HepG2 (cell line): Measurements from ENCODE around the gene MTA2. TPM values are rescaled to one million over a fixed set of nuclear protein-coding genes. Genes with fewer than 3 reads are reported as not detected.
A peak's percentile ranks its signal among the peaks of the same experiment; 100 is the strongest.

Source experiments
- ARHGAP35 ChIP-seq: sonication (generic); formaldehyde crosslinking; IDR thresholded peaks from 2 replicates; pipeline ENCODE4 v1.9.0; 2022; ENCODE audit warnings: mild to moderate bottlenecking, inconsistent platforms, moderate library complexity, missing genetic modification reagents, borderline replicate concordance
- CREB3 ChIP-seq: sonication (generic); formaldehyde crosslinking; IDR thresholded peaks from 2 replicates; pipeline ENCODE4 v1.5.0; 2020; ENCODE audit warnings: missing genetic modification reagents
- HOXA9 ChIP-seq: sonication (generic); formaldehyde crosslinking; IDR thresholded peaks from 2 replicates; pipeline ENCODE4 v1.8.1; 2022; ENCODE audit warnings: missing genetic modification reagents, mild to moderate bottlenecking, moderate library complexity, borderline replicate concordance
- KAT8 ChIP-seq: IDR thresholded peaks from 2 replicates; pipeline ENCODE4 v1.6.1; 2016; ENCODE audit warnings: missing genetic modification reagents, missing compliant biosample characterization
- MXI1 ChIP-seq: IDR thresholded peaks from 3 replicates; pipeline ENCODE4 v1.6.1; 2012; ENCODE audit warnings: low read depth, low read length, inconsistent platforms, borderline replicate concordance
- SMYD3 ChIP-seq: sonication (generic); formaldehyde crosslinking; IDR thresholded peaks from 2 replicates; pipeline ENCODE4 v1.8.1; 2023; ENCODE audit warnings: mild to moderate bottlenecking, missing genetic modification reagents
- THAP11 ChIP-seq: IDR thresholded peaks from 2 replicates; pipeline ENCODE4 v1.6.1; 2016; ENCODE audit warnings: missing biosample characterization, missing genetic modification reagents
- ZHX2 ChIP-seq, 2 experiments: sonication (generic) in 1 of 2; formaldehyde crosslinking in 1 of 2; IDR thresholded peaks; 2 replicates each; pipeline versions ENCODE4 v1.6.1 to v1.9.0; 2014 to 2022; ENCODE audit warnings: antibody characterized with exemption in 1 of 2, borderline replicate concordance in 1 of 2, inconsistent platforms in 1 of 2, low read depth in 1 of 2, missing genetic modification reagents in 1 of 2
- ZNF501 ChIP-seq: sonication (generic); formaldehyde crosslinking; IDR thresholded peaks from 2 replicates; pipeline ENCODE4 v1.5.1; 2020; ENCODE audit warnings: mild to moderate bottlenecking, moderate library complexity, missing genetic modification reagents
- ZNF609 ChIP-seq: sonication (generic); formaldehyde crosslinking; IDR thresholded peaks from 2 replicates; pipeline ENCODE4 v1.4.0; 2020; ENCODE audit warnings: mild to moderate bottlenecking, missing genetic modification reagents, borderline replicate concordance
- polyA plus RNA-seq, 8 experiments: library from polyadenylated mRNA; depleted of rRNA in 3 of 8; stranded (reverse) in 7 of 8; unstranded in 1 of 8; fragments of >200 nt; fragmentation: Illumina TruSeq in 4 of 8; extraction: Trizol in 4 of 8; gene quantifications; 2 replicates each; pipeline versions ENCODE4 v1.2.1 to v1.2.3, GENCODE V29; 2011 to 2016; ENCODE audit warnings: low read depth in 4 of 8, missing spikeins in 1 of 8, mixed read lengths in 1 of 8; ENCODE audit not compliant: insufficient read depth in 1 of 8
- total RNA-seq, 5 experiments: library from RNA; depleted of rRNA; stranded (reverse); fragments of >200 nt; fragmentation: Illumina TruSeq; extraction: Trizol; gene quantifications; 2 replicates each; pipeline ENCODE4 v1.2.3, GENCODE V29; 2016; ENCODE audit warnings: low read depth in 1 of 5
- TF ChIP-seq, protein P1 (sequence below): sonication (generic); formaldehyde crosslinking; conservative IDR thresholded peaks from 2 replicates; pipeline ENCODE4 v1.8.1; 2023; ENCODE audit warnings: missing genetic modification reagents

MTA2 gene
- total and polyA plus RNA-seq, 2 of the 13 experiments (the other 11 are each of a cell fraction or from before 2014, with no cell fraction given) = 14.0 to 70.0 TPM

GRCh38 chr11:62601372-62602140, at the start of gene MTA2 (continued):
- TF ChIP-seq ZNF609 (peak; percentile 51; the same call in 1 of the 2 replicates), HOXA9 (CRISPR knock-in tag) (peak; percentile 90; the same call in 1 of the 2 replicates), ZNF501 (peak; percentile 72), KAT8 (CRISPR knock-in tag) (peak; percentile 54), SMYD3 (CRISPR knock-in tag) (no peak), THAP11 (peak; percentile 44; the same call in 1 of the 2 replicates), ARHGAP35 (CRISPR knock-in tag) (peak; percentile 28; the same call in 1 of the 2 replicates), ZHX2 (IDR thresholded peaks at IDR 0.05; ENCODE audit: low read depth) (no peak), ZHX2 (CRISPR knock-in tag; IDR thresholded peaks at IDR 0.05; ENCODE audit: borderline replicate concordance) (no peak), MXI1 (0 out of 3 replicates have a peak, but pooled peaks have one; percentile 45), CREB3 (CRISPR knock-in tag) (peak; percentile 77; the same call in 1 of the 2 replicates)
- TF ChIP-seq, protein P1, sequence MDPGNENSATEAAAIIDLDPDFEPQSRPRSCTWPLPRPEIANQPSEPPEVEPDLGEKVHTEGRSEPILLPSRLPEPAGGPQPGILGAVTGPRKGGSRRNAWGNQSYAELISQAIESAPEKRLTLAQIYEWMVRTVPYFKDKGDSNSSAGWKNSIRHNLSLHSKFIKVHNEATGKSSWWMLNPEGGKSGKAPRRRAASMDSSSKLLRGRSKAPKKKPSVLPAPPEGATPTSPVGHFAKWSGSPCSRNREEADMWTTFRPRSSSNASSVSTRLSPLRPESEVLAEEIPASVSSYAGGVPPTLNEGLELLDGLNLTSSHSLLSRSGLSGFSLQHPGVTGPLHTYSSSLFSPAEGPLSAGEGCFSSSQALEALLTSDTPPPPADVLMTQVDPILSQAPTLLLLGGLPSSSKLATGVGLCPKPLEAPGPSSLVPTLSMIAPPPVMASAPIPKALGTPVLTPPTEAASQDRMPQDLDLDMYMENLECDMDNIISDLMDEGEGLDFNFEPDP (CRISPR knock-in tag) = 0 out of 2 replicates have a peak, but pooled peaks have one; percentile 95
